Astrocyte of the cerebellum (primary cell): Measurements from ENCODE around the gene BAZ1A.

Experiments used
- DNase-seq: peaks from one replicate; pipeline ENCODE4 v3.0.0-alpha.2; 2011; ENCODE audit warnings: low read depth
- H3K4me3 ChIP-seq: 2 replicates; pipeline ENCODE4 v1.5.1; 2011; ENCODE audit warnings: mild to moderate bottlenecking, low read depth, low read length, moderate library complexity
- CTCF ChIP-seq: IDR thresholded peaks from 2 replicates; pipeline ENCODE4 v1.5.1; 2012; ENCODE audit warnings: low read length, low read depth, moderate library complexity, mild to moderate bottlenecking; ENCODE audit errors: missing control alignments
- in situ Hi-C: cut with HindIII; loops from 2 replicates; pipeline ENCODE4 v1.10.0; 2017; ENCODE audit warnings: low sequenced_read_pairs

BAZ1A gene

GRCh38 chr14:34835312-34835711 lies 39.8 kb downstream of the BAZ1A start:
- no peak for DNase-seq
- in situ Hi-C loops = no loop called here
- no peak overlapping the region for H3K4me3 ChIP-seq
- no peak for TF ChIP-seq CTCF

- in situ Hi-C loops = no loop called here
- no peak for TF ChIP-seq CTCF
- DNase-seq = no peak
- H3K4me3 ChIP-seq = no peak overlapping the region
These were observed 41.3 kb downstream of the BAZ1A start for GRCh38 chr14:34833549-34834523.

GRCh38 chr14:34826661-34827060 lies 48.5 kb downstream of the BAZ1A start:
- in situ Hi-C loops = no loop called here
- TF ChIP-seq CTCF = no peak
- no peak for DNase-seq

GRCh38 chr14:34824826-34825225 lies 50.3 kb downstream of the BAZ1A start:
- in situ Hi-C loops = no loop called here
- H3K4me3 ChIP-seq = no peak overlapping the region
- no peak for DNase-seq
- TF ChIP-seq CTCF = no peak

More at GRCh38 chr14:34826661-34827060, 48.5 kb downstream of the BAZ1A start:
- no peak overlapping the region for H3K4me3 ChIP-seq

GRCh38 chr14:34824256-34824655 lies 50.9 kb downstream of the BAZ1A start:
- no peak for DNase-seq
- no peak overlapping the region for H3K4me3 ChIP-seq
- in situ Hi-C loops = no loop called here
- TF ChIP-seq CTCF = no peak

GRCh38 chr14:34817768-34818167 lies 57.4 kb downstream of the BAZ1A start:
- no peak for TF ChIP-seq CTCF
- in situ Hi-C loops = no loop called here
- no peak for DNase-seq
- H3K4me3 ChIP-seq = no peak overlapping the region
